BLaER1 treated with 17β-estradiol and CSF1 and Interleukin-3, amounts not matched to agents 10 nM and 100 nM (cell line): ENCODE measurements around the gene FBH1.
"Not testable (repeated sequence)": the region's sequence is repeated elsewhere in the genome, so short reads cannot be mapped to it uniquely, and the experiment has no call there.

ENCODE experiments used
- H3K27ac ChIP-seq, 11 experiments: shearing (Covaris generic); formaldehyde crosslinking; 2 replicates each; pipeline ENCODE4 v1.8.1; 2022
- H3K27me3 ChIP-seq, 11 experiments: shearing (Covaris generic); formaldehyde crosslinking; 2 replicates each; pipeline ENCODE4 v1.8.1; 2022
- H3K36me3 ChIP-seq, 11 experiments: shearing (Covaris generic); formaldehyde crosslinking; 2 replicates each; pipeline ENCODE4 v1.8.1; 2022
- H3K4me1 ChIP-seq, 10 experiments: shearing (Covaris generic); formaldehyde crosslinking; 2 replicates each; pipeline ENCODE4 v1.8.1; 2022
- H3K4me2 ChIP-seq, 11 experiments: shearing (Covaris generic); formaldehyde crosslinking; 2 replicates each; pipeline ENCODE4 v1.8.1; 2022
- H3K4me3 ChIP-seq, 10 experiments: shearing (Covaris generic); formaldehyde crosslinking; 2 replicates each; pipeline ENCODE4 v1.8.1; 2022
- H3K9ac ChIP-seq, 11 experiments: shearing (Covaris generic); formaldehyde crosslinking; 2 replicates each; pipeline ENCODE4 v1.8.1; 2022
- H3K9me3 ChIP-seq, 11 experiments: shearing (Covaris generic); formaldehyde crosslinking; replicated peaks in 1 of 11; 2 replicates each; pipeline ENCODE4 v1.8.1; 2022
- H4K20me1 ChIP-seq, 11 experiments: shearing (Covaris generic); formaldehyde crosslinking; 2 replicates each; pipeline ENCODE4 v1.8.1; 2022
- Cebpa-rat ChIP-seq, 11 experiments: shearing (Covaris generic); IDR thresholded peaks; 2 replicates each; pipeline ENCODE4 v1.8.1; 2022

FBH1 gene

GRCh38 chr10:5944389-5945189 lies 54.5 kb downstream of the FBH1 start:
- no peaks in the 10 kb centered on the region for H4K20me1 ChIP-seq
- no peak for TF ChIP-seq Cebpa-rat (IDR thresholded peaks at IDR 0.05)
- peaks cover 36 to 64% (median 45%) of the 10 kb centered on the region in 10 experiments for H3K4me1 ChIP-seq
- H3K9ac ChIP-seq, result no peak overlapping the region
- H3K27me3 ChIP-seq, result no peaks in the 10 kb centered on the region
- H3K27ac ChIP-seq, result no peak overlapping the region
- no peak overlapping the region for H3K4me3 ChIP-seq
- peak overlapping the region; percentile 68 to 94 (median 84) for H3K4me2 ChIP-seq
- H3K36me3 ChIP-seq, result no peaks in the 10 kb centered on the region
- H3K9me3 ChIP-seq, result no peaks in the 10 kb centered on the region

- Histone ChIP-seq H3K9ac (peak overlapping the region in 2 of 11 experiments; percentile 9 to 20; a peak in 2 of 22 replicates), H3K4me1 (peaks cover 36 to 64% (median 45%) of the 10 kb centered on the region in 10 experiments), H3K9me3 (no peaks in the 10 kb centered on the region), H3K27me3 (no peaks in the 10 kb centered on the region), H3K27ac (peak overlapping the region in 8 of 11 experiments; percentile 3 to 52 (median 36); a peak in 12 of 22 replicates), H3K4me3 (peak overlapping the region in 4 of 10 experiments; percentile 4 to 32 (median 19); a peak in 4 of 20 replicates), H4K20me1 (no peaks in the 10 kb centered on the region), H3K36me3 (no peaks in the 10 kb centered on the region), H3K4me2 (peak overlapping the region; percentile 68 to 94 (median 84))
- no peak for TF ChIP-seq Cebpa-rat (IDR thresholded peaks at IDR 0.05)
Measured at GRCh38 chr10:5945190-5945509, 55.1 kb downstream of the FBH1 start.

- H3K4me2 ChIP-seq, result peak overlapping the region; percentile 68 to 94 (median 84)
- H3K4me1 ChIP-seq, result peaks cover 36 to 70% (median 47%) of the 10 kb centered on the region in 10 experiments
- H3K4me3 ChIP-seq, result peak overlapping the region in 4 of 10 experiments; percentile 4 to 32 (median 19); a peak in 4 of 20 replicates
- no peaks in the 10 kb centered on the region for H3K9me3 ChIP-seq
- H4K20me1 ChIP-seq, result no peaks in the 10 kb centered on the region
- H3K36me3 ChIP-seq, result no peaks in the 10 kb centered on the region
- H3K27me3 ChIP-seq, result no peaks in the 10 kb centered on the region
- H3K9ac ChIP-seq, result peak overlapping the region in 2 of 11 experiments; percentile 9 to 20; a peak in 3 of 22 replicates
- TF ChIP-seq Cebpa-rat (IDR thresholded peaks at IDR 0.05), result 0 out of 22 replicates have a peak, but pooled peaks of 1 of the 11 experiments have one; percentile 11
- H3K27ac ChIP-seq, result peak overlapping the region in 8 of 11 experiments; percentile 3 to 52 (median 36); a peak in 13 of 22 replicates
Measured at GRCh38 chr10:5945561-5946418, 55.7 kb downstream of the FBH1 start.

- H3K9ac ChIP-seq, H3K4me3 ChIP-seq: not testable (repeated sequence)
Measured at GRCh38 chr10:5946419-5946775, 56.4 kb downstream of the FBH1 start.

GRCh38 chr10:5946786-5947185 lies 56.7 kb downstream of the FBH1 start:
- no peak overlapping the region for H3K4me3 ChIP-seq
- no peaks in the 10 kb centered on the region for H3K27me3 ChIP-seq
- no peak for TF ChIP-seq Cebpa-rat (IDR thresholded peaks at IDR 0.05)
- no peaks in the 10 kb centered on the region for H3K9me3 ChIP-seq
- peak overlapping the region; percentile 68 to 94 (median 84); a peak in 20 of 22 replicates for H3K4me2 ChIP-seq
- no peaks in the 10 kb centered on the region for H3K36me3 ChIP-seq
- no peaks in the 10 kb centered on the region for H4K20me1 ChIP-seq
- H3K4me1 ChIP-seq, result peaks cover 26 to 69% (median 41%) of the 10 kb centered on the region in 10 experiments
- H3K27ac ChIP-seq, result no peak overlapping the region
- H3K9ac ChIP-seq, result no peak overlapping the region

More at GRCh38 chr10:5946419-5946775, 56.4 kb downstream of the FBH1 start:
- not testable (repeated sequence) for H3K27me3 ChIP-seq, H4K20me1 ChIP-seq, H3K9me3 ChIP-seq, H3K36me3 ChIP-seq
- Histone ChIP-seq H3K4me2 (peak overlapping the region; percentile 68 to 94 (median 84)), H3K27ac (peak overlapping the region in 3 of 11 experiments; percentile 20 to 41 (median 40); a peak in 4 of 22 replicates), H3K4me1 (peaks cover 30 to 72% (median 45%) of the 10 kb centered on the region in 10 experiments)

- H3K4me1 ChIP-seq, result peaks cover 22 to 61% (median 36%) of the 10 kb centered on the region in 10 experiments
- no peak for TF ChIP-seq Cebpa-rat (IDR thresholded peaks at IDR 0.05)
Measured at GRCh38 chr10:5947471-5948207, 57.6 kb downstream of the FBH1 start.

GRCh38 chr10:5948208-5948585 lies 58.2 kb downstream of the FBH1 start:
- TF ChIP-seq Cebpa-rat (IDR thresholded peaks at IDR 0.05), result no peak
- no peaks in the 10 kb centered on the region for H4K20me1 ChIP-seq

More at GRCh38 chr10:5947471-5948207, 57.6 kb downstream of the FBH1 start:
- H3K36me3 ChIP-seq, result no peaks in the 10 kb centered on the region; a peak in 1 of 22 replicates
- H4K20me1 ChIP-seq, result no peaks in the 10 kb centered on the region
- H3K4me2 ChIP-seq, result peak overlapping the region in 2 of 11 experiments; percentile 88 to 94; a peak in 3 of 22 replicates
- H3K9me3 ChIP-seq, result no peaks in the 10 kb centered on the region
- H3K9ac ChIP-seq, result no peak overlapping the region
- no peak overlapping the region for H3K4me3 ChIP-seq
- H3K27ac ChIP-seq, result no peak overlapping the region
- no peaks in the 10 kb centered on the region for H3K27me3 ChIP-seq

GRCh38 chr10:5949009-5949759 lies 59.1 kb downstream of the FBH1 start:
- H3K9me3 ChIP-seq, result no peaks in the 10 kb centered on the region
- no peak overlapping the region for H3K27ac ChIP-seq
- no peaks in the 10 kb centered on the region for H3K27me3 ChIP-seq
- no peaks in the 10 kb centered on the region; a peak in 1 of 22 replicates for H3K36me3 ChIP-seq
- H4K20me1 ChIP-seq, result no peaks in the 10 kb centered on the region
- peaks cover 22 to 45% (median 34%) of the 10 kb centered on the region in 10 experiments for H3K4me1 ChIP-seq
- no peak overlapping the region for H3K9ac ChIP-seq
- TF ChIP-seq Cebpa-rat (IDR thresholded peaks at IDR 0.05), result no peak
- 0 out of 22 replicates have a peak overlapping the region, but pooled peaks of 1 of the 11 experiments have one; percentile 2 for H3K4me2 ChIP-seq
- H3K4me3 ChIP-seq, result no peak overlapping the region

More at GRCh38 chr10:5948208-5948585, 58.2 kb downstream of the FBH1 start:
- Histone ChIP-seq H3K27me3 (no peaks in the 10 kb centered on the region), H3K9me3 (no peaks in the 10 kb centered on the region), H3K27ac (no peak overlapping the region), H3K9ac (no peak overlapping the region), H3K4me1 (peaks cover 22 to 55% (median 34%) of the 10 kb centered on the region in 10 experiments), H3K36me3 (no peaks in the 10 kb centered on the region; a peak in 1 of 22 replicates), H3K4me3 (no peak overlapping the region), H3K4me2 (no peak overlapping the region)
